OCI-LY3 (cell line): Measurements from ENCODE around the gene VEGFD.

Source experiments
- H2AFZ ChIP-seq: fragments of 200-600, 300-600 bp; shearing (Covaris generic); 2 replicates; pipeline ENCODE4 v1.6.0; 2014; ENCODE audit warnings: antibody characterized with exemption, low read depth, low read length
- H3K27ac ChIP-seq: fragments of 200-600, 300-600 bp; sonication (generic); 2 replicates; pipeline ENCODE4 v1.5.1; 2014; ENCODE audit warnings: mild to moderate bottlenecking, low read length, moderate library complexity, mixed read lengths
- H3K27me3 ChIP-seq: fragments of 200-600, 300-600 bp; sonication (generic); 2 replicates; pipeline ENCODE4 v1.6.1; 2014; ENCODE audit warnings: low read depth, low read length, mixed read lengths
- H3K36me3 ChIP-seq: fragments of 200-600, 300-600 bp; sonication (generic); replicated peaks from 2 replicates; pipeline ENCODE3; 2014; ENCODE audit warnings: low read depth, low read length, mixed read lengths
- H3K4me1 ChIP-seq: fragments of 300-600, 200-600 bp; sonication (generic); 2 replicates; pipeline ENCODE4 v1.6.1; 2014; ENCODE audit warnings: low read length, mixed read lengths
- H3K4me2 ChIP-seq: fragments of 200-600, 300-600 bp; sonication (generic); 2 replicates; pipeline ENCODE4 v1.6.1; 2014; ENCODE audit warnings: low read length, mixed read lengths
- H3K4me3 ChIP-seq: fragments of 300-600, 200-600 bp; sonication (generic); 2 replicates; pipeline ENCODE4 v1.5.1; 2014; ENCODE audit warnings: antibody characterized with exemption, mild to moderate bottlenecking, low read length, moderate library complexity
- H3K79me2 ChIP-seq: fragments of 300-600, 200-600 bp; shearing (Covaris generic); 2 replicates; pipeline ENCODE4 v1.6.1; 2014; ENCODE audit warnings: mild to moderate bottlenecking, low read length, mixed read lengths
- H3K9ac ChIP-seq: fragments of 300-600, 200-600 bp; shearing (Covaris generic); 2 replicates; pipeline ENCODE4 v1.6.0; 2014; ENCODE audit warnings: mild to moderate bottlenecking, low read length, moderate library complexity
- H3K9me3 ChIP-seq: fragments of 200-600, 300-600 bp; shearing (Covaris generic); 2 replicates; pipeline ENCODE4 v1.6.1; 2014; ENCODE audit warnings: low read length, mixed read lengths; ENCODE audit not compliant: insufficient read depth
- H4K20me1 ChIP-seq: fragments of 200-600, 300-600 bp; sonication (generic); 2 replicates; pipeline ENCODE4 v1.6.1; 2016; ENCODE audit warnings: low read length, mixed read lengths; ENCODE audit not compliant: insufficient read depth
- CTCF ChIP-seq: fragments of 200-600, 300-600 bp; sonication (generic); IDR thresholded peaks from 2 replicates; pipeline ENCODE4 v1.5.1; 2014; ENCODE audit warnings: antibody characterized with exemption, low read length, low read depth
- EZH2phosphoT487 ChIP-seq: fragments of 200-600 bp; shearing (Covaris generic); IDR thresholded peaks from 2 replicates; pipeline ENCODE4 v1.6.1; 2018; ENCODE audit warnings: antibody characterized with exemption, mixed run types, low read depth

The VEGFD gene

GRCh38 chrX:15322072-15322471 lies 62.1 kb downstream of the VEGFD start:
- Histone ChIP-seq H3K4me1 (no peaks in the 10 kb centered on the region), H2AFZ (no peak overlapping the region), H3K9me3 (no peaks in the 10 kb centered on the region), H3K36me3 (peaks cover 23% of the 10 kb centered on the region), H3K9ac (no peak overlapping the region), H3K4me2 (no peak overlapping the region), H3K4me3 (no peak overlapping the region), H3K27me3 (no peaks in the 10 kb centered on the region), H4K20me1 (no peaks in the 10 kb centered on the region), H3K79me2 (no peaks in the 10 kb centered on the region), H3K27ac (no peak overlapping the region)
- no peak for TF ChIP-seq EZH2phosphoT487
- TF ChIP-seq CTCF, result no peak

GRCh38 chrX:15321447-15321846 lies 62.8 kb downstream of the VEGFD start:
- no peak overlapping the region for H2AFZ ChIP-seq
- no peak overlapping the region for H3K27ac ChIP-seq
- no peaks in the 10 kb centered on the region for H4K20me1 ChIP-seq
- no peaks in the 10 kb centered on the region for H3K9me3 ChIP-seq
- no peak overlapping the region for H3K4me3 ChIP-seq
- no peak overlapping the region for H3K4me2 ChIP-seq
- H3K79me2 ChIP-seq, result no peaks in the 10 kb centered on the region
- peaks cover 23% of the 10 kb centered on the region for H3K36me3 ChIP-seq
- no peaks in the 10 kb centered on the region for H3K27me3 ChIP-seq
- TF ChIP-seq CTCF (no peak), EZH2phosphoT487 (no peak)
- H3K9ac ChIP-seq, result no peak overlapping the region
- no peaks in the 10 kb centered on the region for H3K4me1 ChIP-seq

- H3K27me3 ChIP-seq, result no peaks in the 10 kb centered on the region
- H3K4me2 ChIP-seq, result no peak overlapping the region
- peaks cover 23% of the 10 kb centered on the region for H3K36me3 ChIP-seq
- H3K9me3 ChIP-seq, result no peaks in the 10 kb centered on the region
- H3K4me3 ChIP-seq, result no peak overlapping the region
- no peaks in the 10 kb centered on the region for H4K20me1 ChIP-seq
- H3K9ac ChIP-seq, result no peak overlapping the region
- H3K4me1 ChIP-seq, result no peaks in the 10 kb centered on the region
- no peak overlapping the region for H2AFZ ChIP-seq
- H3K27ac ChIP-seq, result no peak overlapping the region
- no peaks in the 10 kb centered on the region for H3K79me2 ChIP-seq
- TF ChIP-seq EZH2phosphoT487, result no peak
- TF ChIP-seq CTCF, result no peak
Measured at GRCh38 chrX:15320297-15320696, 63.9 kb downstream of the VEGFD start.

- no peak overlapping the region for H3K27ac ChIP-seq
- H3K4me2 ChIP-seq, result no peak overlapping the region
- no peaks in the 10 kb centered on the region for H3K4me1 ChIP-seq
- no peaks in the 10 kb centered on the region for H3K79me2 ChIP-seq
- no peaks in the 10 kb centered on the region for H4K20me1 ChIP-seq
- peaks cover 14% of the 10 kb centered on the region for H3K36me3 ChIP-seq
- H2AFZ ChIP-seq, result no peak overlapping the region
- no peaks in the 10 kb centered on the region for H3K27me3 ChIP-seq
- no peak overlapping the region for H3K4me3 ChIP-seq
- H3K9ac ChIP-seq, result no peak overlapping the region
- TF ChIP-seq EZH2phosphoT487 (no peak), CTCF (no peak)
- H3K9me3 ChIP-seq, result no peaks in the 10 kb centered on the region
Measured at GRCh38 chrX:15319075-15319474, 65.1 kb downstream of the VEGFD start.
